GM19099 (cell line): Measurements from ENCODE around the gene CTXN1.

Source experiments
- POLR2A ChIP-seq: IDR thresholded peaks from 3 replicates; pipeline ENCODE4 v1.6.1; 2011; ENCODE audit warnings: low read depth; ENCODE audit not compliant: insufficient read length; ENCODE audit errors: extremely low read depth

CTXN1 gene

GRCh38 chr19:7926021-7926726 is at the start of gene CTXN1:
Gene CTXN1, minus strand, starts transcription at chr19:7926135. Its CDS starts 597 bp downstream, at chr19:7925538.
- TF ChIP-seq POLR2A, result no peak

- no peak for TF ChIP-seq POLR2A
Measured at GRCh38 chr19:7975037-7975436, 49.1 kb upstream of the CTXN1 start.

GRCh38 chr19:7973883-7974282 is 47.9 kb upstream of the CTXN1 start:
- TF ChIP-seq POLR2A, result no peak

GRCh38 chr19:7971553-7972520 is 45.9 kb upstream of the CTXN1 start:
- no peak for TF ChIP-seq POLR2A

- TF ChIP-seq POLR2A, result no peak
Measured at GRCh38 chr19:7970716-7971448, 44.9 kb upstream of the CTXN1 start.

GRCh38 chr19:7969555-7969939 is 43.6 kb upstream of the CTXN1 start:
- no peak for TF ChIP-seq POLR2A

GRCh38 chr19:7968796-7969554 is 43.0 kb upstream of the CTXN1 start:
- TF ChIP-seq POLR2A, result no peak

GRCh38 chr19:7968008-7968795 is 42.3 kb upstream of the CTXN1 start:
- TF ChIP-seq POLR2A, result no peak

GRCh38 chr19:7965921-7966665 is 40.2 kb upstream of the CTXN1 start:
- TF ChIP-seq POLR2A, result no peak

GRCh38 chr19:7965259-7965841 is 39.4 kb upstream of the CTXN1 start:
- no peak for TF ChIP-seq POLR2A

- TF ChIP-seq POLR2A, result no peak
Measured at GRCh38 chr19:7963566-7963965, 37.6 kb upstream of the CTXN1 start.

GRCh38 chr19:7962644-7963268 is 36.8 kb upstream of the CTXN1 start:
- no peak for TF ChIP-seq POLR2A
